Endothelial cell (in vitro differentiated cells): ENCODE data around the gene RASAL2. TPM values are rescaled to one million over a fixed set of nuclear protein-coding genes. Genes with fewer than 3 reads are reported as not detected.

ENCODE experiments used
- DNase-seq: peaks from one replicate; pipeline ENCODE4 v3.0.0; 2021; ENCODE audit warnings: low spot score
- H3K27ac Mint-ChIP-seq: one replicate; pipeline ENCODE4 v1.8.0; 2021; ENCODE audit warnings: mixed read lengths, inconsistent platforms; ENCODE audit not compliant: unreplicated experiment
- H3K27me3 Mint-ChIP-seq: one replicate; pipeline ENCODE4 v1.8.0; 2021; ENCODE audit warnings: mild to moderate bottlenecking, moderate library complexity, mixed read lengths, inconsistent platforms; ENCODE audit not compliant: unreplicated experiment
- H3K36me3 Mint-ChIP-seq: one replicate; pipeline ENCODE4 v1.8.0; 2021; ENCODE audit warnings: mild to moderate bottlenecking, low read depth, mixed read lengths, inconsistent platforms; ENCODE audit not compliant: unreplicated experiment
- H3K4me1 Mint-ChIP-seq: one replicate; pipeline ENCODE4 v1.8.0; 2021; ENCODE audit warnings: mild to moderate bottlenecking, mixed read lengths, inconsistent platforms; ENCODE audit not compliant: unreplicated experiment
- H3K4me3 Mint-ChIP-seq: one replicate; pipeline ENCODE4 v1.8.0; 2021; ENCODE audit warnings: mild to moderate bottlenecking, mixed read lengths, inconsistent platforms; ENCODE audit not compliant: unreplicated experiment
- H3K9me3 Mint-ChIP-seq: one replicate; pipeline ENCODE4 v1.8.0; 2021; ENCODE audit warnings: mixed read lengths, inconsistent platforms; ENCODE audit not compliant: unreplicated experiment
- CTCF ChIP-seq: fragments of 200-600 bp; sonication (generic); IDR thresholded peaks from one replicate; pipeline ENCODE4 v1.5.0; 2021; ENCODE audit warnings: antibody characterized with exemption; ENCODE audit not compliant: unreplicated experiment
- total RNA-seq: library from RNA; stranded (reverse); fragmentation: NEBNext Ultra II Directional; extraction: Animal tissue kit (Norgen Biotek cat#: 25700); gene quantifications from one replicate; pipeline ENCODE4 v1.2.1, GENCODE V29; 2021; ENCODE audit not compliant: unreplicated experiment

The RASAL2 gene
- total RNA-seq, 1 donor from 2014 or later = 82.1 TPM

- Mint-ChIP-seq H3K4me3 (no peak overlapping the region), H3K4me1 (peaks cover 95% of the 10 kb centered on the region), H3K27me3 (peaks cover 11% of the 10 kb centered on the region), H3K36me3 (no peaks in the 10 kb centered on the region), H3K9me3 (no peaks in the 10 kb centered on the region), H3K27ac (peak overlapping the region; percentile 96)
- no peak for TF ChIP-seq CTCF
- DNase-seq = no peak
Observed at GRCh38 chr1:178055779-178056471, 38.0 kb upstream of the RASAL2 start.

- H3K4me1 Mint-ChIP-seq = peaks cover 88% of the 10 kb centered on the region
- no peaks in the 10 kb centered on the region for H3K9me3 Mint-ChIP-seq
- H3K4me3 Mint-ChIP-seq = no peak overlapping the region
- TF ChIP-seq CTCF = no peak
- DNase-seq = no peak
- peaks cover 8% of the 10 kb centered on the region for H3K27me3 Mint-ChIP-seq
- peak overlapping the region; percentile 96 for H3K27ac Mint-ChIP-seq
- H3K36me3 Mint-ChIP-seq = no peaks in the 10 kb centered on the region
Observed at GRCh38 chr1:178057141-178057765, 36.7 kb upstream of the RASAL2 start.

- Mint-ChIP-seq H3K9me3 (no peaks in the 10 kb centered on the region), H3K27ac (peak overlapping the region; percentile 96), H3K4me1 (peaks cover 80% of the 10 kb centered on the region), H3K4me3 (peak overlapping the region; percentile 70), H3K27me3 (peaks cover 8% of the 10 kb centered on the region), H3K36me3 (no peaks in the 10 kb centered on the region)
- no peak for TF ChIP-seq CTCF
- peak; percentile 48 for DNase-seq
Observed at GRCh38 chr1:178057912-178058534, 35.9 kb upstream of the RASAL2 start.

GRCh38 chr1:178060789-178061556, 32.9 kb upstream of the RASAL2 start:
- Mint-ChIP-seq H3K27ac (peak overlapping the region; percentile 90), H3K27me3 (peaks cover 2% of the 10 kb centered on the region), H3K9me3 (no peaks in the 10 kb centered on the region), H3K36me3 (no peaks in the 10 kb centered on the region), H3K4me1 (peaks cover 54% of the 10 kb centered on the region), H3K4me3 (peak overlapping the region; percentile 44)
- no peak for DNase-seq
- no peak for TF ChIP-seq CTCF
